Stimulated activated CD8-positive, alpha-beta memory T cell treated with anti-CD3 and anti-CD28 coated beads, Interleukin-7, amount 100 ng/mL, for 48 hours (primary cell): ENCODE results near the gene DDN.

Source experiments
- DNase-seq, 2 donors: peaks; one replicate each; pipeline ENCODE4 v3.0.0-alpha.2; 2020; ENCODE audit warnings: low read depth in 1 of 2; ENCODE audit errors: extremely low read depth in 1 of 2

DDN gene

DNA sequence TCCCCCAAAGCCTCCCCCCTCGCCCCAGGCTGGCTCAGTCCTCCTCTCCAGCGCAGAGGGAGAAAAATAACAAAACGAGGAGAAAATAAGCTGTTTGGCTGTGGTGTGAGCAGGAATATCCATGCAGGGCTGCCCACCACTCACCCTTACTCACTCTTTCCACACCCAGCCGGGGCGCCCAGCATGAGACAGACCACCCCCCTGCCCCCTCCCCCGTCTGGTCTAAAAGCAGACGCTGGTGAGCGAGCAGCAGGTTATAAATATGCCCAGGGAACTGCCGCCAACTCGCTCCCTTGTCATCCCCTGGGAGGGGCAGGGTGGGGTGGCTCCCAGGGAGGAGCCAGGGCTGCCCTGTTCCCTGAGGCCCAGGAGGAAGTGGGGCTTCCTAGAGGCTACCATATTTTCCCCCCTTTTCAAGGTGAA lies 13.7 kb downstream of the DDN start:
- no peak for DNase-seq

DNA sequence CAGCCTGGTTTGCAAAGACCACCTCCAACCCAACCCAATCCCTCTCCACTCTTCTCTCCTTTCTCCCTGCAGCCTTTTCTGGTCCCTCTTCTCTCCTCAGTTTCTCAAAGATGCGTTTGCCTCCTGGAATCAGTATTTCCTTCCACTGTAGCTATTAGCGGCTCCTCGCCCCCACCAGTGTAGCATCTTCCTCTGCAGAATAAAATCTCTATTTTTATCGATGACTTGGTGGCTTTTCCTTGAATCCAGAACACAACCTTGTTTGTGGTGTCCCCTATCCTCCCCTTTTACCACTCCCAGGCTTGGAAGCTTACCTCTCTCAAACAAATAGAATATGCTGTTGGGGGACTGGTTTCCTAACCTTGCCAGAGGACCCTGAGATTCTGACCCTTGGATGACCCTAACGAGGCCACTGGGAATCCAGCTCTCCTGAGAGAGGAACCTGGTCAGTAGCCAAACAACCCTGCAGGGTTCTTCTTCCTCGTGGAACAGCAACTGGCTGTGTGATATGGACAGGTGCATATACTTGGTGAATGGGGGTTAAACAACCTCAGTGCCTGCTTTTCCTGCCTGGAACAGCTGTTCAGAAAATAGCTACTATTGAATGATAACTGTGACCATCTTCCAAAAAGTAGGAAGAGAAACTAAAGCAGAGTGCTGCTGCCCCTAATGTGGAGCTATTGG lies 16.6 kb downstream of the DDN start:
- no peak for DNase-seq

DNA sequence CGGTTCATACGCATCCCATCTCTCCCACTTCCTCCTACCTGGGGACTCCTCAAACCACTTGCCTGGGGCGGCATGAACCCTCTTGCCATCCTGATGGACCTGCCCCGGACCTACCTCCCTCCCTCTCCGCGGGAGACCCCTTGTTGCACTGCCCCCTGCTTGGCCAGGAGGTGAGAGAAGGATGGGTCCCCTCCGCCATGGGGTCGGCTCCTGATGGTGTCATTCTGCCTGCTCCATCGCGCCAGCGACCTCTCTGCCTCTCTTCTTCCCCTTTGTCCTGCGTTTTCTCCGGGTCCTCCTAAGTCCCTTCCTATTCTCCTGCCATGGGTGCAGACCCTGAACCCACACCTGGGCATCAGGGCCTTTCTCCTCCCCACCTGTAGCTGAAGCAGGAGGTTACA lies 17.4 kb downstream of the DDN start:
- no peak for DNase-seq

GRCh38 chr12:48980953-48981756 lies 18.0 kb downstream of the DDN start:
- no peak for DNase-seq

- DNase-seq, result no peak
Observed at GRCh38 chr12:48980389-48980952, 18.7 kb downstream of the DDN start.

- DNase-seq, result no peak
Observed at GRCh38 chr12:48979602-48980388, 19.4 kb downstream of the DDN start.

GRCh38 chr12:48978741-48979601 lies 20.2 kb downstream of the DDN start:
- DNase-seq, result no peak

DNA sequence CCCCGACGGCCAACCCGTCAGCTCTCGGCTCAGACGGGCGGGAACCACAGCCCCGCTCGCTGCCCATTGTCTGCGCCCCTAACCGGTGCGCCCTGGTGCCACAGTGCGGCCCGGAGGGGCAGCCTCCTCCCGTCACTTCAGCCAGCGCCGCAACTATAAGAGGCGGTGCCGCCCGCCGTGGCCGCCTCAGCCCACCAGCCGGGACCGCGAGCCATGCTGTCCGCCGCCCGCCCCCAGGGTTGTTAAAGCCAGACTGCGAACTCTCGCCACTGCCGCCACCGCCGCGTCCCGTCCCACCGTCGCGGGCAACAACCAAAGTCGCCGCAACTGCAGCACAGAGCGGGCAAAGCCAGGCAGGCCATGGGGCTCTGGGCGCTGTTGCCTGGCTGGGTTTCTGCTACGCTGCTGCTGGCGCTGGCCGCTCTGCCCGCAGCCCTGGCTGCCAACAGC lies 20.9 kb downstream of the DDN start, which contains the start of gene WNT1:
Gene WNT1 (plus strand): TSS at position 32 of the 450 bp plus-strand sequence. CDS start 329 bp downstream, at position 361.
- DNase-seq, result no peak

- peak; percentile 68 to 72 for DNase-seq
Observed at GRCh38 chr12:48977290-48978281, 21.6 kb downstream of the DDN start.

- no peak for DNase-seq
Observed at GRCh38 chr12:48973941-48974673, 25.1 kb downstream of the DDN start.

DNA sequence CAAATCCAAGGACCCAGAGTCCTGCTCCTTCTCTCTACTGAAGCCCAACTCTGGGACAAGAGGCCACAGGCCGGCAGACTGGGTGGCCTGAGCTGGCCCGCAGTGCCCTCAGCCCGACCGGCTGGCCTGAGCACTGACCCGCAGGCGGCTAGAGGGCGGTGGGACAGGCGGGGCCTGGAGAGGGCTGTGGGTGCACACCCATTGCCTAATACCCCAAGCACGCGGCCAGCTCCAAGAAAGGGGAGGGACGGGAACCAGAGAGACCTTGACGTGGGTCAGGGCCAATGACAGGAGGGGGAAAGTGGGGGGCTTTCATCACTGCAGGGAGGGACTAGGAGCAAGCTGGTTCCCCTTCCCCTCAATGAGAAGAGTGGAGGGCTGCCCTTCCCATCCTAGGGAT lies 25.6 kb downstream of the DDN start:
- no peak for DNase-seq

DNA sequence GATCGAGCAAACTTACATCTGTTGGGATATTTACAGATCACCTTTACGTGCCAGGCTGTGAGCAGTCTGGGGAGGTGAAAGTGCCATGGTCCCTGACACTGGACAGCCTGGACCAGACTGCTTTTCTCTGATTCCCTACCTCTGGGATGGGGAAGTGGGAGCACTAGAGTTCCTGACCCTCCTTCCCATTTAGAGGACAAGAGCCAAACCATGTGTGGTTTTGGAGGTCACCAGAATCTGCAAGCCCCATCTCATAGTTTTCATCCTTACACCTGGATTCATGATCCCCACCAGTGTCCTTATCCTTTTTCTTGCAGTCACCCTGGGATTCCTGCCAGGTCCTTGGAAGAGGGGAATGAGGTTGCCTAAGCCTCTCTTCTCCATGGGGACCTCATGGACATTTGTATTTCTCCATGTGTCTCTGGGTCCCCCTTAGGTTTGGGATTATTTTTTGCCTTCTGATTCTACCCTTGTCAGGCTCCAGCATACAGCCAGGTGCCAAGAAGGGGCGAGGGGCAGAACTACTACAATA lies 26.2 kb downstream of the DDN start:
- DNase-seq, result no peak

GRCh38 chr12:48972213-48972951 lies 26.8 kb downstream of the DDN start:
- DNase-seq, result peak; percentile 62 to 68

DNA sequence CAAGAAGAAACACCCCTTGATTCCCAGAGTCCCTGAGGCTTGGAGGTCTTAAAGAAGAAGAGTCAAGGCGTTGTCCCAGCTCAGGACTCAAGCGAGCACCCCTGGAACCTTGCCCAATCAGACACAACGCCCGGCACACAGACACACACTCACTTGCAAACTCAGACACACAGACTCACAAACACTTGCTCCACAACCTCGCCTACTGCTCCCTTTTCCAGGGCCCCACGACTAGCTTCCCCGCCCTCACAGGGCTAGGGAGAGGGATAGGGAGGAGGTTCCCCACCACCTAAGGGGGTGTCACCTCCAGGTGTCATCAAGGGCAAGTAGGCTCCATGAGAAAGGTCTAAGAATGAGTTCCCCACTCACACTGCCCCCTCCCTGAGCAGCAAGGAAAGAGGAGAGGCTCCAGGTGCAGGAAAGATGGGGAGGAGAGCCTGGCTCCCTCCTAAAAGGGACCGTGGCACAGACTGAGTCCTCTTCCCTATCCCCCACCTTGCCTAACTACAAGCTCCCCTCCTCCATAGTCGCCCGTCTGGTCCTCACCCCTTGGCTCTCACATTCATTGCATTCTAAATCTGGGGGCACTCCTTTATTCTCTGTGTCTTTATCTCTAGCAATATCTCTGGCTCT lies 28.4 kb downstream of the DDN start:
- no peak for DNase-seq

- DNase-seq, result no peak
Observed at GRCh38 chr12:48969833-48970701, 29.1 kb downstream of the DDN start.
